ENCODE data around the gene NUFIP1.

Gene NUFIP1

DNA sequence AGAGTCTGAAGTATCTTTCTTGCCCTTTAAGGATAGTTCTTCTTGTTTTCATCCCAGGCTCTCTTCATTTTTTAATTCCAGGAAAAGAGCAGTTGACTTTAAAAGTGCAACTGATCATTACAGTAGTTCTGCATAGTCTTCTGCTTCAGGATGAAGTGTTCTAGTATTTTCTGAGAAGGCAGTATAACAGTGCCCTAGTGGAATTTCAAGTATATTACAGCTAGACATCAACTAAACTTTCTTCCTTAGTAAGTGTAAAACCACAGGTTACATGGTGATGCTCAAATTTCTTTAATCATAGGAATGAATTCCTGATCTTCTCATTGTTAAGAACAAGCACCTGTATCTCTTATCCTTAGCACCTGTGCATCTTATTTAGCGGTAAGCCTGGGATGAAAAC, 10.9 kb downstream of the NUFIP1 start:
- no peak overlapping the region for H3K4me3 ChIP-seq (ENCODE audit: low read depth, low read length)
- no peak for DNase-seq (ENCODE audit: low read depth)
- TF ChIP-seq, protein P1, sequence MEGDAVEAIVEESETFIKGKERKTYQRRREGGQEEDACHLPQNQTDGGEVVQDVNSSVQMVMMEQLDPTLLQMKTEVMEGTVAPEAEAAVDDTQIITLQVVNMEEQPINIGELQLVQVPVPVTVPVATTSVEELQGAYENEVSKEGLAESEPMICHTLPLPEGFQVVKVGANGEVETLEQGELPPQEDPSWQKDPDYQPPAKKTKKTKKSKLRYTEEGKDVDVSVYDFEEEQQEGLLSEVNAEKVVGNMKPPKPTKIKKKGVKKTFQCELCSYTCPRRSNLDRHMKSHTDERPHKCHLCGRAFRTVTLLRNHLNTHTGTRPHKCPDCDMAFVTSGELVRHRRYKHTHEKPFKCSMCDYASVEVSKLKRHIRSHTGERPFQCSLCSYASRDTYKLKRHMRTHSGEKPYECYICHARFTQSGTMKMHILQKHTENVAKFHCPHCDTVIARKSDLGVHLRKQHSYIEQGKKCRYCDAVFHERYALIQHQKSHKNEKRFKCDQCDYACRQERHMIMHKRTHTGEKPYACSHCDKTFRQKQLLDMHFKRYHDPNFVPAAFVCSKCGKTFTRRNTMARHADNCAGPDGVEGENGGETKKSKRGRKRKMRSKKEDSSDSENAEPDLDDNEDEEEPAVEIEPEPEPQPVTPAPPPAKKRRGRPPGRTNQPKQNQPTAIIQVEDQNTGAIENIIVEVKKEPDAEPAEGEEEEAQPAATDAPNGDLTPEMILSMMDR (IDR thresholded peaks at IDR 0.05; ENCODE audit: control insufficient read depth, extremely low read depth, insufficient read depth): no peak

DNA sequence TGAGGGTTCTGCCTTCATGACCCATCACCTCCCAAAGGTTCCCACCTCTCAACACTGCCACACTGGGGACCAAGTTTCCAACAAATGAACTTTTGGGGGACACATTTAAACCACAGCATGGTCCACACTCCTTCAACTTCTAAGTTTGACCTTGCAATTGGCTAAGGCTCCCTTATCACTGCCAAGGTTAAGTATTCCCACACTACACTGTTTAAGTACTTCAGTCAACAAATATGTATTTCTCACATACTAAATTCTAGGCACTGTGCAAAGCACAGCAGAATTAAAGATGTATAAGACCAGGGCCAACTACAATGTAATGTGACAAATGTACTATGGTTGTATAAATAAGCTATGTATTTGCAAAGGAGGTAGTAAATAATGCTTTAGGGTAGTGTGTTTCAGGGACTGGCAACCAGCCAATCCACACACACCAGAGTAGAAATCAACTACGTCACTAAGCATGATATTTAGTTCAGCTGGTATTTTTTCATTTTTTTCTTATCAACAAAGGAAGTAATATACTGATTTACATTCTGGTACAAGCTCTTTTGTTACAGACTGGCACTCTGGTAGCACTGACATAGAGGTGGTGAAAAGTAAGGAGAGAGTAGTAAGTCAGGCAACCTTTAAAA, 12.2 kb downstream of the NUFIP1 start:
- DNase-seq (ENCODE audit: low read depth): peak; percentile 43
- H3K4me3 ChIP-seq (ENCODE audit: low read depth, low read length): no peak overlapping the region
- TF ChIP-seq, protein P1 (IDR thresholded peaks at IDR 0.05; ENCODE audit: control insufficient read depth, extremely low read depth, insufficient read depth): no peak

DNA sequence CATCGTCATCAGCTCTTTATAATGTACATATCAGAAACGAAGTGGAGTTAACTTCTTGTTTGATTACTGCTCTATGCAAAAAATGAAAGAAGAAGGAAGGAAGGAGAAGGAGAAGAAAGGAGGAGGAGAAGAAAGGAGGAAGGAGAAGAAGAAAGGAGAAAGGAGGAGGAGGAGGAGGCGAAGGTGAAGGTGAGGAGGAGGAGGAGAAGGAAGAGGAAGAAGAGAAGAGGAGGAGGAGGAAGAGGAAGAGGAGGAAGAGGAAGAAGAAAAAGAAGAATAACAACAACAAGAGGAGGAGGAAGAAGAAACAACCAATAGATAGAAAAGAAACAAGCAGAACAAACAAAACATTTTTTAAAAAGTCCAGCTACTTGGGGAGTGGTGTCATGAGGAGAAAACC, 13.1 kb downstream of the NUFIP1 start:
- TF ChIP-seq, protein P1 (IDR thresholded peaks at IDR 0.05; ENCODE audit: control insufficient read depth, extremely low read depth, insufficient read depth): no peak
- no peak overlapping the region for H3K4me3 ChIP-seq (ENCODE audit: low read depth, low read length)
- no peak for DNase-seq (ENCODE audit: low read depth)

DNA sequence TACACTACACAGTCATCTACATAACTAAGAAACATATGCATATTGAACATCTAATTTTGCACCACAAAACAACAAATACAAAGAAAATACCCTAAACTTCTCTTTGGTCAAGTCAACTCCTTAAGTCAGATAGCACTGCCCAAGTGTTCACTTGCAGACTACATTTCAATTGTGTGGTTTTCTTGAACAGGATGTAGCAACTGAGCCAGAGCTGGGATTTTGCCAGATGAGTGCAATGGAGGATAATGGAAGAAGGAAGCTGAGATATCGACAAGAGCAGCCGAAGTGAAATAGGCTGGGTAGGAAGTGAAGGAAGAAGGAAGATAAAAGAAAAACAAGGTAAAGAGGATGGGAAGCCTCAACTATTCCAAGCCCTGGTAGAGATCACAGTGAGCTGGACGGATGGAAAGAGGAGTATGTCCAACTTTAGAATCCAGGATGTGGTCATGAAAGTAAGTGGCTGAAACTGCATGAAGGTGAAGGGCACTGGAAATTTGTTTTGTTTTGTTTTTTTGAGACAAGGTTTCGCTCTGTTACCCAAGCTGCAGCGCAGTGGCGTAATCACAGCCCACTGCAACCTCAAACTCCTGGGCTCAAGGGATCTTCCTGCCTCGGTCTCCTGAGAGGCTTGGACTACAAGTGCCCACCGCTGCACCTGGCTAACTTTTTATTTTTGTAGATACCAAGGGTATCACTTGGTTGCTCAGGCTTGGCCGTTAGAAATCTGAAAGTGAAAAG, 15.0 kb downstream of the NUFIP1 start:
- DNase-seq (ENCODE audit: low read depth): no peak
- TF ChIP-seq, protein P1 (IDR thresholded peaks at IDR 0.05; ENCODE audit: control insufficient read depth, extremely low read depth, insufficient read depth): no peak
- H3K4me3 ChIP-seq (ENCODE audit: low read depth, low read length): no peak overlapping the region

DNA sequence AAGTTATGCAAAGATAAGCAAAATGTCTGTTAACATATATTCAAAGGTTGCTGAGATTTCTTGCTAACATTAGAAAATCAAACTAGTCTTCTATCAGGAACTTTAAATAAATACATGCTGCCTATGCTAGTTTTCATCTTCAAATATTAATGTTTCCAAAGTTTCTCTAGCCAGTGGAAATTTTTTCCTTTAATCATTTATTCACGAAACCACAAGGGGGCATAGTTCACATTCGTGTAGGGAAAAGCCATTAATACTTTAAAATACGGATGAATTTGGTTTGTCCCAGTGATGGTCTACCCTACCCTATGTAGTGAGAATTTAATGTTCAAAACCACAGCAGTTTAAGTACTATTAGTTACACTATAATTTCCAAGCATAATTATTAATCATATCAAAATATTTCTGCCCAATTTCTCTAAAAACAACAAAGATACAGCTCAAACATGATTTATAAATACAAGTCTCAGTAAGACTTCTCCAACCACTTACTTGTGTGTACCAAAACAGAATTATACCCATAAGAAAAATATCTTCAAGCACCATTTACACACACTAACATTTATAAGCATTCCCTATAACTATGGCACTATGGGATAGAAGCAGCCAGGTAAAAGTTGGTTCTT, 16.2 kb downstream of the NUFIP1 start:
- no peak for DNase-seq (ENCODE audit: low read depth)
- TF ChIP-seq, protein P1 (IDR thresholded peaks at IDR 0.05; ENCODE audit: control insufficient read depth, extremely low read depth, insufficient read depth): peak; percentile 47

DNA sequence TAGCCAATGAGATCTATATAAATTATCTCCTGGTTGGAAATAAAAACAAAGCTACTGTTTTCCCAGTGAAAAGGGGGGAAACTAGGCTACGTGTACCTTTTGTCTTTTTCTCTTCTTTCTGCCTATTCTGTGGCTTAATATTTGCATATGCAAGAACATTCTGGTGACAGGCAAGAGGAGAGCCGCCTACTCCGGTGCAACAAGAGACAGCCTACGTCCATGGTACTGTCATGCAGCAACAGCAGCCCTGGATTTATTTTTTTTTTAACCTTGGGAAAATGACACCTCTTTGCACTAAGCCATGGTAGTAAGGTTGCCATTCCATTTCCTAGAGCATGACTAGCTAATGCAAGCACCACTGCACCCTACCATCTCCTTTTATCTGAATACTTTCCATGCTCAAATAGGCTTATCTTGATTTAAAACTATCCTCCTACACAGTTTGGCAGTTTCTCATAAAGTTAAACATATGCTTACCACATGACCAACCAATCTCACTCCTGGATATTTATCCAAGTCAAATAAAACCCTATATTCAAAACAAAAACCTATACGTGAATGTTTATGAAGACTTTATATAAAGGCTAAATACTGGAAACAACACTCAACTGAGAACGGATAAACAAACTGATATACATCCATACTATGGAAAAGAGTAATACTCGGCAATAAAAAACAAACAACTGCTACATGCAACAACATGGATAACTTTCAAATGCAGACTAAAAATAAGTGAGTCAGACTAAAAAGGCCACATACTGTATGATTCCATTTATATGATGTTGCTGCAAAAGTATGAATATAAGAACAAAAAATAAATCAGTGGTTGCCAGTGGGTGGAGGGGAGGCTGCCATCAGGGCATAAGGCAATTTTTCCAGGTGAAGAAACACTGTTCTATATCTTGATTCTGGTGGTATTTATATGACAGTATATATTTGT, 17.3 kb downstream of the NUFIP1 start:
- TF ChIP-seq, protein P1 (IDR thresholded peaks at IDR 0.05; ENCODE audit: control insufficient read depth, extremely low read depth, insufficient read depth): no peak
- H3K4me3 ChIP-seq (ENCODE audit: low read depth, low read length): no peak overlapping the region
- peak; percentile 59 for DNase-seq (ENCODE audit: low read depth)

More for the DNA sequence above, 16.2 kb downstream of the NUFIP1 start:
- H3K4me3 ChIP-seq (ENCODE audit: low read depth, low read length): no peak overlapping the region
